Fibroblast of villous mesenchyme (primary cell): Measurements from ENCODE around the gene SNX10. TPM values are rescaled to one million over a fixed set of nuclear protein-coding genes. Genes with fewer than 3 reads are reported as not detected.

Experiments
- DNase-seq: peaks from one replicate; pipeline ENCODE4 v3.0.0-alpha.2; 2010; ENCODE audit warnings: low read depth
- H3K4me3 ChIP-seq: 2 replicates; pipeline ENCODE4 v1.5.1; 2011; ENCODE audit warnings: low read depth, mild to moderate bottlenecking, low read length
- total RNA-seq: library from RNA; depleted of rRNA; stranded (reverse); fragments of >200 nt; gene quantifications from 2 replicates; pipeline ENCODE4 v1.2.3, GENCODE V29; 2012
- TF ChIP-seq, protein P1 (sequence below): IDR thresholded peaks from 2 replicates; pipeline ENCODE4 v1.5.1; 2012; ENCODE audit warnings: low read depth, mild to moderate bottlenecking, low read length; ENCODE audit not compliant: insufficient read depth

Gene SNX10
- total RNA-seq, 1 donor = 0.86 TPM

DNA sequence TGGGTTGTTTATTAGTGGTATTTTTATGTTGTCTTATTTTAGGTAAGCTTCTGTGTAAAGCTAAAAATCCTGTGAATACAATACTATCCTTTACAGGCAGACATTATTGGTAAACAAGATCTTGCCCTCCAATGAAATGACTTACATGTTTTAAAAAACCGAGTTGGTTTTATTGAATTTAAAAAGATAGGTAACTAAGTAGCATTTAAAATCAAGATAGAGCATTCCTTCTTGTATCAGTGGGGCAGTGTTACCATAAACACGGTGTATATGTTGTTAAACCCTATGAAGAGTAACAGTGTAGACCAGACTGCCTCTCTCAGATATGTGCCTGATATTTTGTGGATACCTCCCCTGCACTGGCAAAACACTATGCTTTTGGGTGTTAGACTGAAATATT, 81.0 kb downstream of the SNX10 start:
- no peak overlapping the region for H3K4me3 ChIP-seq
- DNase-seq = no peak
- TF ChIP-seq, protein P1, sequence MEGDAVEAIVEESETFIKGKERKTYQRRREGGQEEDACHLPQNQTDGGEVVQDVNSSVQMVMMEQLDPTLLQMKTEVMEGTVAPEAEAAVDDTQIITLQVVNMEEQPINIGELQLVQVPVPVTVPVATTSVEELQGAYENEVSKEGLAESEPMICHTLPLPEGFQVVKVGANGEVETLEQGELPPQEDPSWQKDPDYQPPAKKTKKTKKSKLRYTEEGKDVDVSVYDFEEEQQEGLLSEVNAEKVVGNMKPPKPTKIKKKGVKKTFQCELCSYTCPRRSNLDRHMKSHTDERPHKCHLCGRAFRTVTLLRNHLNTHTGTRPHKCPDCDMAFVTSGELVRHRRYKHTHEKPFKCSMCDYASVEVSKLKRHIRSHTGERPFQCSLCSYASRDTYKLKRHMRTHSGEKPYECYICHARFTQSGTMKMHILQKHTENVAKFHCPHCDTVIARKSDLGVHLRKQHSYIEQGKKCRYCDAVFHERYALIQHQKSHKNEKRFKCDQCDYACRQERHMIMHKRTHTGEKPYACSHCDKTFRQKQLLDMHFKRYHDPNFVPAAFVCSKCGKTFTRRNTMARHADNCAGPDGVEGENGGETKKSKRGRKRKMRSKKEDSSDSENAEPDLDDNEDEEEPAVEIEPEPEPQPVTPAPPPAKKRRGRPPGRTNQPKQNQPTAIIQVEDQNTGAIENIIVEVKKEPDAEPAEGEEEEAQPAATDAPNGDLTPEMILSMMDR = no peak

DNA sequence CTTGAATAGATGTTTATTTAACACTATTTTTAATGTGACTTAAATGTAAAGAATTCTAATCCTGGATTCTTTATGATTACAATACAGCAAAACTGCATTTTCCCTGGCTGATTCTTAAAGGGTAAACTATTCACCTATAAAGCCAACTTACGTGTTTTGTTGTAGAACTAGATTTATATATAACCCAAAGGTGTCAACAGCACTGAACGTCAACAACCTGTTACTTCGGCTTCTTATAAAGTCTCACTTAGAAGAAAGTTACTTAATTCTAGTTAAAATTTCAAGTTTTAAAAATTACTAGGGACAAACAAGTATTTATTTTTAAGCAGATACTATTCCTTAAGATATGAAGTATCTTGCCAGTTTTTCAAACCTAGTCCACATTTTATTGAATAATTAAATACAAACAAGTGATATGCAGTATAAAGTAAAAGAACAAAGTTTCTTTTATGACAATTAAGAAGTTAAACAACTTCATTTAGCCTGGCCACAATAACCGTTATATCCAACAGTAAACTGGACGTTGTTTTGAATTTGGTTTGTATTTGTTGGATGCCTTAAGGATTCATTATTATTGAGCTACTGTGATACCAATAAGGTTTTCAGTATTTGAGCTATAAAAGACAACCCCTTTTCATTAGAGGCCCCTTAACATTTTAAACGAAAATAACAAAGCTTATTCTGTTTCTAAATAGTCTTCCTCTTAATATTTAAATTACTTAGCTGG, 83.1 kb downstream of the SNX10 start:
- no peak for DNase-seq
- TF ChIP-seq, protein P1 = no peak
- no peak overlapping the region for H3K4me3 ChIP-seq

DNA sequence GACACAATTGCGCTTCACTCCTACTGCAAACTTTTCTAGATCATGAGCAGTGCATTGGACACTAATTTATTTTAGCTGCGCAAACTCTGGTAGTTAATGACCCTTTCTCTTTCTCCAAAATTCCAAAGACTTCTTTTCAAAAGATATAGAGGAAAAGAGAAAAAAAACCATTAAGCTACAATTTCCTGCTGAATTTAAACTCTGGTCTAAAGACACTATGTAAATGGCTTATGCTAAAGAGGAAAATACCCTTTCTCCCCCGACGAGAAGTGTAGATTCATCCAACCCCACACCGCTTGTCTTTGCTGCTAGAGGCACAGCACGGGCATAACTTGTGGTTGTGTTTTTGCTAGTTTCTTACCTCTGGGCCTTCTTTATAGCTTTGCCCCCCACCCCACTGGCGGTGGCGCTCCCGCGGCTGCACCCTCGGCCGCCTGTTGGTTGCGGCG, 84.1 kb downstream of the SNX10 start:
- TF ChIP-seq, protein P1 = no peak
- no peak for DNase-seq
- no peak overlapping the region for H3K4me3 ChIP-seq

DNA sequence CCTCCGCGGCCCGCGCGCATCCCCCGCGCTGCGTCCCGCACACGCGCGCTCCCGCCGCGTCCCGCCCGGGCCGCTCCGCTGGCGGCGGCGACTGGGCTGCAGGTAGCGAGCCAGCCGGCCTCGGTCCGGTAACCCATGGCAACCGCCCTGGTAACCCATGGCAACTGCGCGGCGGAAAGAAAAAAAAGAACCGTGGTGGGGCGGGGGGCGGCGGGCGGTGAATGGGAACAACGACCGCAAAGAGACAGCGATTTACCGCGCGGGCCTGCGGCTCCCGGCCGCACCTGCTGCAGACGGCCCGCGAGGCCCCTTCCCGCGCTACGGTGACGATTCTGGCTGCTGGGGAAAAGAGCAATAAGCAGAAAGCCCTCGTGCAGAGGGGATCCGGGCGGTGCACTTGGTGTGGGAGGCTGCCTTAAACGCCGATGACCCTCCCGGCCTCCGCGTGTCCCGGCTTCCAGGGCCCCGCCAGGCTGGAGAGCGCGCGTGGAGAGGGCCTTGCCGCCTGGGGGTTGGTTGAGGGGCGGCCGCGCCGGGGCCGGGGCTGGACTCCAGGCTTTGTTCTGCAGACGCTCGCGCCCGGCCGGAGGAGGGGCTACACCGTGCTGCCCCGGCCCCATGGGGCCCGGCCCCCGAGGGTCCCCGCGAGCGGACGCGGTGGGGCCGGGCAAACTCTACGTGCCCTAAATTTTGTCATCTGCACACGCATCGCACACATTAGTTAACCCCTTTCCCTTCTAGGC, 84.7 kb downstream of the SNX10 start:
- no peak for DNase-seq
- no peak overlapping the region for H3K4me3 ChIP-seq
- TF ChIP-seq, protein P1 = no peak

DNA sequence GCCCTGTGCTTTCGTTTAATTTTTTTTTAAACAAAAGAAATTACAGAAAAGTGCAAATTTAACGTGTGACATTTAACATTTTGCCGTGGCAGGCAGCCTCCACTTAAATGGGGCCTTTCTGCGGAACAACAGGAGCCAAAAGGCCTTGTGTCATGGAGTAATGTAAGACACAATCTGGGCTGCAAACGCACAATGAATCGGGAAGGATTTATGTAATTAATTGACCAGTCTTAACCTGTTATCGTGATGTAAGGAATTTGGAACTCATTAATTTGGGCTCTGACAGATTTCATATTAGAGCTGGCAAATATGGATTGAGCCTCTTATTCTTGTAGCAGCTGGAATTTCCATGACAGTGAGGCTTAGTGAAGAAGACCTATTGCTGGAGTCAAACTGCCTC, 86.4 kb downstream of the SNX10 start:
- DNase-seq = no peak
- no peak overlapping the region for H3K4me3 ChIP-seq
- TF ChIP-seq, protein P1 = no peak

DNA sequence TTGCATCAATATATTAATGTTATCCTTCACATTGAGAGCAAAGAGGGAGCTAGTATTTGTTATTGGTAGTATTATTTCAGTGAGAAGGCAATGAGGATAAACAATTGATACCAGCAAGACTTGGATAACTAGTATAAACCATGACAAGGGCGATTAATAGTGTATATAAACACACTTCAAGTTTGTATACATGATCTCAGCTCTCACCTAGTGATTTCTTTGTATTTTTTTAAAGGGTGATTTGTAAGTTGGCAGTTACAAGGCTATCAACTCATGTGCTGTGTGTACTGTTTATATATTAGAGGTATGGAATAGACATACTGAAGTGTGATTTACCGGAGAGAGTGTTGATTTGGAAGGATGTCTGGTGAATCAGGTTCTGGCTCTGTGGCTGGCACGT, 88.0 kb downstream of the SNX10 start:
- TF ChIP-seq, protein P1 = no peak
- no peak overlapping the region for H3K4me3 ChIP-seq
- no peak for DNase-seq
